Non-pigmented ciliary epithelial cell (primary cell): Measurements from ENCODE around the gene APOB.

Experiments used
- DNase-seq: peaks from one replicate; pipeline ENCODE4 v3.0.0-alpha.2; 2010; ENCODE audit warnings: low read depth

Gene APOB

GRCh38 chr2:21043744-21044532, at the start of gene APOB:
Gene APOB, minus strand, starts transcription at chr2:21044073. Its CDS starts 128 bp downstream, at chr2:21043945.
- no peak for DNase-seq

- DNase-seq = no peak
Measured at GRCh38 chr2:21092308-21092869, 48.5 kb upstream of the APOB start.

GRCh38 chr2:21084401-21084800, 40.5 kb upstream of the APOB start:
- DNase-seq = no peak

- no peak for DNase-seq
Measured at GRCh38 chr2:21083482-21083881, 39.6 kb upstream of the APOB start.

GRCh38 chr2:21078296-21078695, 34.4 kb upstream of the APOB start:
- no peak for DNase-seq

GRCh38 chr2:21072477-21073242, 28.8 kb upstream of the APOB start:
- no peak for DNase-seq

- DNase-seq = no peak
Measured at GRCh38 chr2:21070341-21071257, 26.7 kb upstream of the APOB start.

- DNase-seq = no peak
Measured at GRCh38 chr2:21069746-21070340, 26.0 kb upstream of the APOB start.

GRCh38 chr2:21067859-21068537, 24.1 kb upstream of the APOB start:
- no peak for DNase-seq

- no peak for DNase-seq
Measured at GRCh38 chr2:21067125-21067524, 23.3 kb upstream of the APOB start.

GRCh38 chr2:21059885-21060610, 16.2 kb upstream of the APOB start:
- no peak for DNase-seq

- no peak for DNase-seq
Measured at GRCh38 chr2:21057097-21057496, 13.2 kb upstream of the APOB start.

GRCh38 chr2:21055879-21056790, 12.3 kb upstream of the APOB start:
- DNase-seq = no peak

- no peak for DNase-seq
Measured at GRCh38 chr2:21055451-21055850, 11.6 kb upstream of the APOB start.

GRCh38 chr2:21054011-21054410, 10.1 kb upstream of the APOB start:
- DNase-seq = no peak

- no peak for DNase-seq
Measured at GRCh38 chr2:21052044-21052443, 8.2 kb upstream of the APOB start.

- DNase-seq = no peak
Measured at GRCh38 chr2:21050164-21050563, 6.3 kb upstream of the APOB start.

- no peak for DNase-seq
Measured at GRCh38 chr2:21047141-21048009, 3.5 kb upstream of the APOB start.
